ENCODE data around the gene KRT85.

KRT85 gene

GRCh38 chr12:52324153-52324444, 43.2 kb downstream of the KRT85 start:
- Histone ChIP-seq H3K79me2 (ENCODE audit: insufficient read depth, low read length) (no peaks in the 10 kb centered on the region), H3K9ac (ENCODE audit: low read length) (no peak overlapping the region), H3K9me2 (ENCODE audit: low read depth, low read length) (no peaks in the 10 kb centered on the region), H3K9me3 (ENCODE audit: low read length) (no peaks in the 10 kb centered on the region), H3K36me3 (ENCODE audit: insufficient read depth, low read length) (no peaks in the 10 kb centered on the region), H3K27ac (ENCODE audit: low read depth, low read length, poor library complexity, severe bottlenecking) (no peak overlapping the region), H2AFZ (ENCODE audit: low read length) (no peak overlapping the region), H3K4me1 (ENCODE audit: insufficient read depth, low read length, severe bottlenecking) (no peaks in the 10 kb centered on the region), H3K4me3 (ENCODE audit: low read depth, low read length, poor library complexity, severe bottlenecking) (no peak overlapping the region), H3K4me2 (ENCODE audit: low read length) (no peak overlapping the region), H4K20me1 (ENCODE audit: insufficient read depth, low read length) (no peaks in the 10 kb centered on the region), H3F3A (ENCODE audit: insufficient read depth, low read length) (no peaks in the 10 kb centered on the region), H3K27me3 (ENCODE audit: insufficient read depth, low read length) (0 out of 2 replicates have a peak, but pooled peaks cover 15% of the 10 kb centered on the region)
- no peak for TF ChIP-seq EZH2 (IDR thresholded peaks at IDR 0.05; ENCODE audit: borderline replicate concordance, low read length)
- no peak for TF ChIP-seq CTCF (IDR thresholded peaks at IDR 0.05; ENCODE audit: low read length)

DNA sequence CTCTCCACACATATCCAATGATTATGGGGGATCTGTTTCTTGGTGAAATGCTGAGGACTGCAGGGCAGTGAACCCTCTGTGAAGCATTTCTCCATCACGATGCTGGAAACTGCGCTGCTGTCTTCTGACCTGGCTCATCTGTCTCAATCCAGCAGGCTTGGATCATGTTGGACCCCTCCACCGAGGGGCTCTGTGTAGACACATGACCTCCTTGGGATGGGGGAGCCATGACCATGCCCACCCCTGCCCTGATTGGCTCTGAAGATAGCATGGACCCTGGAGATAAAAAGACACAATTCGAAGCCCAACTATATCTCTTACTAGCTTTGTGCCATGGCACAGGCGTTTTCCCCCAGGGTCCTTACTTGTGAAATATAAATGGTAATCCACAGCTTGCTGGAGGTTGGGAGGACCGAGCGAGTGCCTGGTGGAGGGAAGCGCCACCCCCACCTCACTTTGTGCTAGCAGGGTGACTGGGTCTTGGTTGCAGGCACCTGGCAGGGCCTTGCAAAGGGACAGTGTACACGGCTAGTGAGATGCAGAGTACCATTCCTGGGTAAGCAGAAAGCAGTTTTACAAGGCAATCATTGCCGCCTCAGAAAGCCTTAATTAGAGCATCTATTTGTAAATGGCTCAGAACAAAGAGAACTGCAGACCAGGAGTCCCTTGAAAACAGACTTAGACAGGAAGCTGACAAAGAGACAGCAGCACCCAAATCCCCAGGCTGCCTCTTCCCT, 43.7 kb downstream of the KRT85 start:
- Histone ChIP-seq H3K4me3 (ENCODE audit: low read depth, low read length, poor library complexity, severe bottlenecking) (no peak overlapping the region), H3K27me3 (ENCODE audit: insufficient read depth, low read length) (0 out of 2 replicates have a peak, but pooled peaks cover 19% of the 10 kb centered on the region), H3K36me3 (ENCODE audit: insufficient read depth, low read length) (no peaks in the 10 kb centered on the region), H3K9me2 (ENCODE audit: low read depth, low read length) (no peaks in the 10 kb centered on the region), H3K79me2 (ENCODE audit: insufficient read depth, low read length) (no peaks in the 10 kb centered on the region), H3F3A (ENCODE audit: insufficient read depth, low read length) (no peaks in the 10 kb centered on the region), H3K27ac (ENCODE audit: low read depth, low read length, poor library complexity, severe bottlenecking) (no peak overlapping the region), H3K9me3 (ENCODE audit: low read length) (no peaks in the 10 kb centered on the region), H3K9ac (ENCODE audit: low read length) (no peak overlapping the region), H4K20me1 (ENCODE audit: insufficient read depth, low read length) (no peaks in the 10 kb centered on the region), H3K4me2 (ENCODE audit: low read length) (no peak overlapping the region), H2AFZ (ENCODE audit: low read length) (no peak overlapping the region), H3K4me1 (ENCODE audit: insufficient read depth, low read length, severe bottlenecking) (no peaks in the 10 kb centered on the region)
- no peak for TF ChIP-seq CTCF (IDR thresholded peaks at IDR 0.05; ENCODE audit: low read length)

DNA sequence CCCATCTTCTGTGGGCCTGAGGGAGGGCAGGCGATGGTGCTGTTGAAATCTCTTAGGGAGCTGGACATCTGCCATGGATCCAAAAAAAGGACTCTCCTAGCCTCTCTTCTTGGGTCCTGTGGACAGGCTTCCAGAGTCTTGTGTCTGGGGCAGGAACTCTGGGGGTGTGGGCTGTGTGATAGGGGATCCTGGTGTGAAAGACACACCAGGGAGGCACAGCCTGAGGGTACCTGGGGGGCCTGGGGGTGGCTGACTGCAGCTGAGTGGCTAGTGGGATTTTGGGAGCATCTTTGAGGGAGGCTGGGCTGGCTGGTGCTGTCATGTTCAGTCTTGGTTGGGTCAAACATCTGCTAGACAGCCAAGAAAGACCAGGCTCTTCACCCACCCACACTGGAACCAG, 44.3 kb downstream of the KRT85 start:
- Histone ChIP-seq H3K9me2 (ENCODE audit: low read depth, low read length) (no peaks in the 10 kb centered on the region), H3K27ac (ENCODE audit: low read depth, low read length, poor library complexity, severe bottlenecking) (no peak overlapping the region), H3F3A (ENCODE audit: insufficient read depth, low read length) (no peaks in the 10 kb centered on the region), H3K4me2 (ENCODE audit: low read length) (no peak overlapping the region), H3K4me3 (ENCODE audit: low read depth, low read length, poor library complexity, severe bottlenecking) (no peak overlapping the region), H3K27me3 (ENCODE audit: insufficient read depth, low read length) (0 out of 2 replicates have a peak, but pooled peaks cover 15% of the 10 kb centered on the region), H3K4me1 (ENCODE audit: insufficient read depth, low read length, severe bottlenecking) (no peaks in the 10 kb centered on the region), H3K9ac (ENCODE audit: low read length) (no peak overlapping the region), H3K79me2 (ENCODE audit: insufficient read depth, low read length) (no peaks in the 10 kb centered on the region), H3K36me3 (ENCODE audit: insufficient read depth, low read length) (no peaks in the 10 kb centered on the region), H3K9me3 (ENCODE audit: low read length) (no peaks in the 10 kb centered on the region), H2AFZ (ENCODE audit: low read length) (no peak overlapping the region), H4K20me1 (ENCODE audit: insufficient read depth, low read length) (no peaks in the 10 kb centered on the region)
- TF ChIP-seq CTCF (IDR thresholded peaks at IDR 0.05; ENCODE audit: low read length) (no peak), EZH2 (IDR thresholded peaks at IDR 0.05; ENCODE audit: borderline replicate concordance, low read length) (no peak)

All from OCI-LY1 (cell line).